Dermis microvascular lymphatic vessel endothelial cell (primary cell): ENCODE measurements around the gene ACTL7B. TPM values are rescaled to one million over a fixed set of nuclear protein-coding genes. Genes with fewer than 3 reads are reported as not detected.
"Not testable (repeated sequence)": the region's sequence is repeated elsewhere in the genome, so short reads cannot be mapped to it uniquely, and the experiment has no call there.

Experiments used
- DNase-seq, 2 donors: peaks; one replicate each; pipeline versions ENCODE4 v3.0.0 to v3.0.0-alpha.2; 2010; ENCODE audit warnings: low read depth in 2 of 2
- total RNA-seq: library from RNA; depleted of rRNA; stranded (reverse); fragments of >200 nt; gene quantifications from 2 replicates; pipeline ENCODE4 v1.2.1, GENCODE V29; 2014

ACTL7B gene
- not detected in 2 replicates for total RNA-seq

DNA sequence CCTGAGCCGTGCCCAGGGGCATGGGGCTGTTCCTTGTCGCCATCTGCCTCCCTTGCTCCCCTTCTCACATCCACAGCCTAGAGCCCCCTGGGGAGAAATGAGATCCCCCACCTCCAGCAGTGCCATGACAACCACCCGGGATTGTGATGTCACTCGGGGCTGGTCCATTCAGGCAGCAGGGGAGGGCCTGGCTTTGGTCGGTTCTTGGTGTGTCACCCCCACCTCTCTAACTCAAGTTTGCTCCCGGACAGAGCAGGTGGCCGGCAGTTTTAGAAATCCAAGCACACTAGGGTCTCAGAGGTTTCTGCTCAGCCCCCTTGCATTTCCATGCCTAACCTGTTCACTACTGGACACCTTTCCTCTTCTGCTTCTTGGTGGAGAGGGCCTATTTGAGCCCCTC is at the start of gene ACTL7B:
Gene ACTL7B (minus strand): TSS at position 99 of the 400 bp plus-strand sequence. CDS start 56 bp downstream, at position 43.
- no peak for DNase-seq

DNA sequence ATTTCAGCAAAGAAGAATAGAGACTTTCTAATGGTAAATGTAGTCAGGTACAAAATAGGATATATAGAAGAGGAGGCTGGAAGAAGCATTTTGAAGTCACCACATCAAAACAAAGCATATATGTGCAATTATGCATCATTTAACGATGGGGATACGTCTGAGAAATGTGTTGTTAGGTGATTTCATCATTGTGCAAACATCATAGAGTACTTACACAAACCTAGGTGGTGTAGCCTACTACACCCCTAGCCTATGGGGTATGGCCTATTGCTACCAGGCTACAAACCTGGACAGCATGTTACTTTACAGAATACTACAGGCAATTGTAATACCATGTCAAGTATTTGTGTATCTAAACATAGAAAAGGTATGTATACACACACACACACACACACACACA is 49.7 kb upstream of the ACTL7B start:
- no peak for DNase-seq

DNA sequence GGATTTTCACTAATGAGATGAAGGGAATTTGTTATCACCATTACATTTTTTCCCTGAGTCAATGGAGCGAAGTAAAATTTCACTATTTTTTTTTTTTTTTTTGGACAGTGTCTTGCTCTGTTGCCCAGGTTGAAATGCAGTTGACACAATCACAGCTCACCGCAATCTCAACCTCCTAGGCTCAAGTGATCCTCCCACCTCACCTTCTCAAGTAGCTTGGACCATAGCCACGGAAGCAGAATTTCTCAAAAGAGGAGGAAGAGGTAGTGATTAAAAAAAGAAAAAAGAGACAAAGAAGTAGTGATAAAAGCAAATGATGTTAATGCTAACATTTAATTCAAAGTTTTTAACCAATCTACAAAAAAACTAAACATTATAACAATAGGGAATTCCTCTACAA is 48.4 kb upstream of the ACTL7B start:
- no peak for DNase-seq

- no peak for DNase-seq
These were observed 47.8 kb upstream of the ACTL7B start for GRCh38 chr9:108903420-108904103.

DNA sequence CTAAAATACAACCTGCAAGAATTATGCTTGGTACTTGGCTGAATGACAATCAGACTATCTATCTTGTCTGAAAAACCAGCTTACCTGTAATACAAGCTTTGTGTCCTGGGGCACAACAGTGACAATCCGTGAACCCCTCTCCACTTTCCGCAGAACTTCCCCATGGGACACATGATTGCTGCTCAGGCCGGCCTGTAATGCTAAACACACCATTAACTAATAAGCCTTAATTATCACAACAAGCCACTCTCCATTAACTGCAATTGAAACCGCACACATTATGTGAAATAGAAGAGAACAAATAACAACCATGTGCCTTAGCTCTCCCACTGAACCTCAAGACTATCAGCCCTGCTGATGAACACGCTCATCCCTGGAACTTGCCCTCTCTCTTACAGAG is 44.4 kb upstream of the ACTL7B start:
- DNase-seq = no peak

DNA sequence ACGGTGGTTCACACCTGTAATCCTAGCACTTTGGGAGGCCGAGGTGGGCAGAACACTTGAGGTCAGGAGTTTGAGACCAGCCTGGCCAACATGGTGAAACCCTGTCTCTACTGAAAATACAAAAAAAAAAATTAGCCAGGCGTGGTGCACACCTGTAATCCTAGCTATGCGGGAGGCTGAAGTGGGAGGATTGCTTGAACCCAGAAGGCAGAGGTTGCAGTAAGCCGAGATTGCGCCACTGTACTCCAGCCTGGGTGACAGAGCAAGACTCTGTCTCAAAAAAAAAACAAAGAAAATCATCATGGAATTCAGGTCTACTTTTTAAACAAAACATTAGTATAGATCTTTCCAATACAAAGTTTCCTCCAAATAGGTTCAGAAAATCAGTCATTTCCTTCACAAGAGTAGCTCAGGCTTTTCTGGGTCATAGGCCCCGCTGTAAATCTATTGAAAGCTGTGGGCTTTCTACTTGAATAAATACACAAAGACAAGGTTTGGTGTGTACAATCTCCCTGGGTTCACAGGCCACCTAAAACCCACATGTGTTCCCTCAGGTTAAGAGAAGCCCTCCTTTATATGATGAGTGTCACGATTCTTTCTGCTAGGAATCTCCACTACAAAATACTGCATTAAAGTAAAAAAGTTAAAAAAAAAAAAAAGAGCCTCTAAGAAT is 43.4 kb upstream of the ACTL7B start:
- not testable (repeated sequence) for DNase-seq

- no peak for DNase-seq
These were observed 41.7 kb upstream of the ACTL7B start for GRCh38 chr9:108897324-108898096.

GRCh38 chr9:108894225-108894997 is 38.6 kb upstream of the ACTL7B start:
- DNase-seq = peak in 1 of 2 donors; percentile 19

DNA sequence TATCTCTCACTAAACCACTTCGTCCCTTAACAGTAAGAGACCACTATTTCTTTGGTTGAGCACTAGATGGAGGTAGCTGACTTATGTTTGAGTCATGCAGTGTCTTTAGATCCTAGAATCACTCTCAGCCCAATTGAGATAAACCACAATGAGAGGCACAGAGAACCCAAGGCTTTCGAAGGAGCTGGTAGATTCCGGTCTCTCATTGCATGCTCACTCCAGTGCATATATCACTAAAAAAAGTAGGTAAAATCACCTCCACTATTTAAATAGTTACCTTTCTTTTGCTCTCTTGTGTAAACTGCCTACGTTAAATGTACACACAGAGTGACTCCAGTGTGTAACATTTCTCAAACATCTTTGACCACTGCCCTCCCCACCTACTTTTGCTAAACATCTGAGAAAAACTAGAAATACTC is 33.9 kb upstream of the ACTL7B start:
- DNase-seq = peak; percentile 11 to 48

DNA sequence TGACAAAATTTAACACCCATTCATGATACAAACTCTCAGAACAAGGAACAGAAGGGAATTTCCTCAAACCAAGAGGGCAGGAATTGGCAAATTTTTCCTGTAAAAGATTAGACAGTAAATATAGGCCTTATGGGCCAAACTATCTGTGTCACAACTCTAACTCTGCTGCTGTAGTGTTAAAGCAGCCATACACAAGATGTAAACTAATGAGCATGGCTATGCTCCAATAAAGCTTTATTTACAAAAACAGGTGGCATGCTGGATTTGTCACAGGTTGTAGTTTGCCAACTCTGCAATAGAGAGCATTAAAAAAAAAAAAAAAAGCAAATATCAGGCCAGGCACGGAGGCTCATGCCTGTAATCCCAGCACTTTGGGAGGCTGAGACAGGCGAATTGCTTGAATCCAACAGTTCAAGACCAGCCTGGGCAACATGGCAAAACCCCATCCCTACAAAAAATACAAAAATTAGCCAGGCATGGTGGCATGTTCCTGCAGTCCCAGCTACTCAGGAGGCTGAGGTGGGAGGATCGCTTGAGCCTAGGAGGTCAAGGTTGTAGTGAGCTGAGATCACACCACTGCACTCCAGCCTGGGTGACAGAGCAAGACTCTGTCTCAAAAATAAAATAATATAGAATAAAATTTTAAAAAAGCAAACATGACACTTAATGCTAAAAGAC is 30.9 kb upstream of the ACTL7B start:
- not testable (repeated sequence) for DNase-seq

DNA sequence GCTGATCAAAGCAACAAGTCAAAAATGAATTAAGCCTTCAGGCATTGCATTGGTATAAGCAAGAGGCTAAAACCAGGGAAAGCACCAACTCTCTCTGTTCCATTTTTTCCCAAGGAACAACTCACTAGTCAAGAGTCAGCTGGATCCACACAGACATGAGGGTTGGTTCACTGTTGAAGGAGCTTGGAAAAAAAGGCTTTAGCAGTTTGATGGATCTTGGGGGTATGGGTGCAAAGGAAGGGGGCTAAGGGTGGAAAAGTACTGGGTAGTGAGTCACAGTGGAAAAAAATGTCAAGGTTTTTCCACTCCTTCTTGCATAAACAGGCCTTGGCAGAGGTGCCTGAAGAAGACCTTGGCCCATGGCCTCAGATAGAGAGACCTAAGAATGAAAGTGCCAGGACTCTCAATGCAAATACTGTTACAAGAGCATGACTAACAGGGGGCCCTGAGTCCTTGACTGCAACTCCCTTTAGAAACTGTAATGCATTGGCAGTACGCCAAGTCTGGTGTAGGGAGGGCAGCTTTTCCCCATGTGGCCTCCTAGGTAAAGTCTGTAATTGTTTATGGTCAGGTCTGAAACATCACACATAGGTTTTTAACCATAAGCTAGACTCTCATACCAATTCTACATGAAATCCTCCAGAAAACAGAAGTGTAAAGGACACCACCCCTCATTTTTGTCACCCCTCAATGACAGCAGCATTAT is 30.0 kb upstream of the ACTL7B start:
- peak; percentile 22 to 80 for DNase-seq

GRCh38 chr9:108884701-108885100 is 28.9 kb upstream of the ACTL7B start:
- no peak for DNase-seq

- no peak for DNase-seq
These were observed 27.3 kb upstream of the ACTL7B start for GRCh38 chr9:108883085-108883484.

DNA sequence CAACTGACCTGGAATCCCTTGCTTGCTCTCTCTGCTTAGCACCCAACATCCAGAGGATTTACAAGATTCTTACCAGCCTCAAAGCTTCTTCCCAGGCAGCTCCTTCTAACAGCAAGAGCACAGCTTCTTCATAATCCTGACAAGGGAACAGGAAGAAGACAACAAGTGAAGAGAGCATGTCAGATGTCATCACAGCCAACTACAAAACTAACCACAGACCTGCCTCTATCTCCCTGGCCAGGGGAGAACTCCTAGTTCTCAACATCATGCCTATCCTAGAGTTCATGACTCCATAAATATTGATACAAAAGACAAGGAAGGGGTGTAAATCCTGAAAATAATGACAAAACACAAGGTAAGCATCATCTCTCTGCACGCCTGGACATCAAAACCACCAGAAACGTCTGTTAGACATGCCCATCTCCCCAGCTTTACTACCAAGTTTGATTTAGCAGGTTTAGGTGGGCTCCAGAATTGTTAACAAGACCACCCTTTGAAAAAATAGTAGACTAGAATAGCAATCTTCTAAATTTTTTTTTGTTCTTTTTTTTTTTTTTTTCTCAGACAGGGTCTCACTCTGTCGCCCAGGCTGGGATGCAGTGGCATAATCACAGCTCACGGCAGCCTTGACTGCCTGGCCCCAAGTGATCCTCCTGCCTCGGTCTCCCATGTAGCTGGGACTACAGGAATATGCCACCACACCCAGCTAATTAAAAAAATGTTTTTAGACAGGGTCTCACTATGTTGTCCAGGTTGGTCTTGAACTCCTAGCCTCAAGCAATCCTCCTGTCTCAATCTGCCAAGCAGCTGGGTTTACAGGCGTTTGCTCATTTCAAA is 26.5 kb upstream of the ACTL7B start:
- no peak for DNase-seq

GRCh38 chr9:108880738-108881316 is 25.0 kb upstream of the ACTL7B start:
- no peak for DNase-seq

GRCh38 chr9:108877524-108877923 is 21.7 kb upstream of the ACTL7B start:
- no peak for DNase-seq

GRCh38 chr9:108876425-108876824 is 20.6 kb upstream of the ACTL7B start:
- no peak for DNase-seq

DNA sequence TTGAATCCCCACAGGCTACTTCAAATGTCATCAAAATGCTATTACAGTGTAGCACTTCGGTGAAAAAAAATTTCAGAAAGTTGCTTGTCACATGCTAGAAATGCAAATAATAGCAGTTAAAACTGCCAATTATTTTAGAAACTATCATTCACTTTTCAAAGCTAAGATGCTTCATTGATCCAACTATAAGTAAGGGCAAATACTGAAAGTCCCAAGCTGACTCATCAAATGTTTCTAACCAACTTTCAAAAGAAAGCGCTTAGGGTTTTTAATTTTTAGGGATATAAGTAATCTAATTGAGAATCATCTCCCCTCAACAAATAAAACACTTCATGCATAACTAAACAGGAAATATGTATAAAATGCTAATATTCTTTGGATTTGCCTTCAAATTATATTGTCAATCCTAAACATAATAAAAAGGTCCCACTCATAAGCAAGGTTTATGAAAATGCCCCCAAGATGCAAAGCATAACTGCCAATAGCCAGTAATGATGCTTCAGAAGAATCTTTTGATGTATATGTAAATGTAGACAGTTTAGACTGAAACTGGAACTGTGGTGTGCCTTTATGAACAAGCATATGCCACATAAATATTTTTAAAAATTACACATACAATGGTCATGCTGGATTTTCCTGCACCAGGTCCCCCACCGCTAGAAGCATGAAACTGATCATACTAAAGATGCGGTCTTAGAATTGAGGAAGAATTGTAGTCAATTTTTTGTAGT is 18.4 kb upstream of the ACTL7B start:
- DNase-seq = no peak
